ENCODE results near the gene RUNX2. TPM values are rescaled to one million over a fixed set of nuclear protein-coding genes. Genes with fewer than 3 reads are reported as not detected.

RUNX2 gene
- polyA plus RNA-seq, 1 of the 3 experiments (the other 2 are of a cell fraction) = 4.4 TPM

DNA sequence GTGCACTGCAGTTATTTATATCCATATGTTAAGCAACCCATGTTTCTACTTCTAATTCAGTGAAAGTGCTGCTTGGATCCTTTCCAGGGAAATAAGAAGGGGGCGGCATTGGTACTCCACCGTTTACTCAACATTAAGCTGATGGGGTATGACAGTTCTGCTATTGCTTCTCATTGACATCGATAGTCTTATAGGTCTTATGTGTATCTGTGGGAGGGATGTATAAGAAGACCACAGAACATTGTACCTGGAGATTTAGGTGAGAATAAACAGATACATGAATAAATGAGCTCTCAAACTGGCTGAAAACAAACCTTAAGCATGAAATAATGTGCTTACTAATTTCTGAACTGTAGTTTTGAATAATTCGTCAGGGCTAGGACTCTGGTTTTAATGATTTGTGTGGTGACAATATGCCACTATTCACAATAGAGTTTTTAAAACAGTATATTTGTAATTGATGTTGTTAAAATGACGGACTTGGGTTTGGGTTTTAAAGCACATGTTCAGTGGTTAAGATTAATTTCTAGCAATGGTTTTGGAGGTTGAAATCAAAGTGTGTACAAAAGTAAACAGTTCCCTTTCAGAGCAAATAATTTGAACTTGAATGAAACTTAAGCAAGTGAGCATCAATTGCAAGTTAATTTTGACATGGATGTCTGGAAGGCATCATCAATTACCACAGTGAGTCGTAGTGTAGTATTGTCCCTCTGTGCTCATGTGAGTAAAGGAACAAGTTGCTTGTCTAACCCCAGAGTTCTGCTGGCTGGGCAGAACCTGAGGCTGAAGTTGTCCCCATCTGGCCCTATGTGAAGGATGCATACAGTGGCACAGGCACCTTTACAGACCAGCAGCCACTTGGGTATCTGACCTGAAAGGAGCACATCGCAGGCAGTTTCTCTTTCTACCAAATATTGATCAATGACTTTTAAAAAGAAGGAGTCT, 134.3 kb downstream of the RUNX2 start:
- POLR2A ChIA-PET = no interaction called here
- no peaks in the 10 kb centered on the region for H3K9me3 ChIP-seq
- no peak overlapping the region for H3K27ac ChIP-seq (ENCODE audit: low read depth in 2 of 2, low read length in 1 of 2)
- H3K4me3 ChIP-seq (ENCODE audit: low read depth in 2 of 2, low read length in 1 of 2) = no peak overlapping the region
- H3K4me1 ChIP-seq (ENCODE audit: control insufficient read depth in 1 of 2, insufficient read depth in 2 of 2, low read depth in 1 of 2, low read length in 1 of 2) = peaks cover 0 to 12% of the 10 kb centered on the region in 2 experiments; a peak in 2 of 4 replicates
- no peaks in the 10 kb centered on the region for H4K20me1 ChIP-seq (ENCODE audit: insufficient read depth)
- H3K27me3 ChIP-seq (ENCODE audit: insufficient read depth) = no peaks in the 10 kb centered on the region
- H3K79me2 ChIP-seq (ENCODE audit: insufficient read depth) = no peaks in the 10 kb centered on the region
- TF ChIP-seq SIN3A (IDR thresholded peaks at IDR 0.05; ENCODE audit: borderline replicate concordance, low read depth, low read length) = no peak
- TF ChIP-seq, protein P1, sequence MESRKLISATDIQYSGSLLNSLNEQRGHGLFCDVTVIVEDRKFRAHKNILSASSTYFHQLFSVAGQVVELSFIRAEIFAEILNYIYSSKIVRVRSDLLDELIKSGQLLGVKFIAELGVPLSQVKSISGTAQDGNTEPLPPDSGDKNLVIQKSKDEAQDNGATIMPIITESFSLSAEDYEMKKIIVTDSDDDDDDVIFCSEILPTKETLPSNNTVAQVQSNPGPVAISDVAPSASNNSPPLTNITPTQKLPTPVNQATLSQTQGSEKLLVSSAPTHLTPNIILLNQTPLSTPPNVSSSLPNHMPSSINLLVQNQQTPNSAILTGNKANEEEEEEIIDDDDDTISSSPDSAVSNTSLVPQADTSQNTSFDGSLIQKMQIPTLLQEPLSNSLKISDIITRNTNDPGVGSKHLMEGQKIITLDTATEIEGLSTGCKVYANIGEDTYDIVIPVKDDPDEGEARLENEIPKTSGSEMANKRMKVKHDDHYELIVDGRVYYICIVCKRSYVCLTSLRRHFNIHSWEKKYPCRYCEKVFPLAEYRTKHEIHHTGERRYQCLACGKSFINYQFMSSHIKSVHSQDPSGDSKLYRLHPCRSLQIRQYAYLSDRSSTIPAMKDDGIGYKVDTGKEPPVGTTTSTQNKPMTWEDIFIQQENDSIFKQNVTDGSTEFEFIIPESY (IDR thresholded peaks at IDR 0.05; ENCODE audit: borderline replicate concordance, low read depth) = no peak
- TF ChIP-seq, protein P2, sequence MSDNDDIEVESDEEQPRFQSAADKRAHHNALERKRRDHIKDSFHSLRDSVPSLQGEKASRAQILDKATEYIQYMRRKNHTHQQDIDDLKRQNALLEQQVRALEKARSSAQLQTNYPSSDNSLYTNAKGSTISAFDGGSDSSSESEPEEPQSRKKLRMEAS (IDR thresholded peaks at IDR 0.05; ENCODE audit: low read depth) = no peak
- H3F3A ChIP-seq (replicated peaks; ENCODE audit: insufficient read depth) = no peaks in the 10 kb centered on the region
- WGBS (ENCODE audit: low lambda C conversion rate) = 45% methylated on average over 7 of the region's 7 CpGs
- H3K36me3 ChIP-seq (replicated peaks in 1 of 2; ENCODE audit: control insufficient read depth in 1 of 2, insufficient read depth in 2 of 2, low read length in 1 of 2) = no peaks in the 10 kb centered on the region
- no peak for DNase-seq
- CTCF ChIA-PET = no interaction called here
- no peak overlapping the region for H3K9ac ChIP-seq
- H3K4me2 ChIP-seq = no peak overlapping the region
- no peak overlapping the region for H2AFZ ChIP-seq (ENCODE audit: low read depth)
- H3K9me2 ChIP-seq = no peaks in the 10 kb centered on the region

DNA sequence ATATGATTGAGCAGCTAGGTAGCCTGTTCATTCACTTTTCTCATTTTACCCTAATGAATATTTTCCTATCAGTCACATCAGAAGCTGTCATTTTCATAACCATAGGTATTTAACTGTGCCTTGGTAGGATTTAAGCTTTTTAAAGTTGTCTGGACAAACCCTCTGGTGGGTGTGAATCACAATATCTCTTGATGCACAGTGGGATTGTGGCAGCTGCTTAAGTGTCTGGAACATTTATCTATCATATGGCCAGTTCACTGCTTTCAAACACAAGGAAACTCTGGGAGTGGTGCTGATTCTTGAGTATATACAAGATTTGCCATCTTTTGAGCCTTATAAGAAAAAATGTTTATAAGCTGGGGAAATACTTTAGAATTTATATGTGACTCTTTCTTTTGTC, 136.6 kb downstream of the RUNX2 start:
- Histone ChIP-seq H3K79me2 (ENCODE audit: insufficient read depth) (no peaks in the 10 kb centered on the region), H3K4me1 (ENCODE audit: control insufficient read depth in 1 of 2, insufficient read depth in 2 of 2, low read depth in 1 of 2, low read length in 1 of 2) (peaks cover 0 to 12% of the 10 kb centered on the region in 2 experiments; a peak in 2 of 4 replicates), H2AFZ (ENCODE audit: low read depth) (no peak overlapping the region), H4K20me1 (ENCODE audit: insufficient read depth) (no peaks in the 10 kb centered on the region), H3K4me3 (ENCODE audit: low read depth in 2 of 2, low read length in 1 of 2) (no peak overlapping the region), H3K9me3 (no peaks in the 10 kb centered on the region), H3K36me3 (replicated peaks in 1 of 2; ENCODE audit: control insufficient read depth in 1 of 2, insufficient read depth in 2 of 2, low read length in 1 of 2) (no peaks in the 10 kb centered on the region), H3K9me2 (no peaks in the 10 kb centered on the region), H3K27me3 (ENCODE audit: insufficient read depth) (no peaks in the 10 kb centered on the region), H3K27ac (ENCODE audit: low read depth in 2 of 2, low read length in 1 of 2) (no peak overlapping the region), H3K9ac (no peak overlapping the region), H3K4me2 (no peak overlapping the region), H3F3A (replicated peaks; ENCODE audit: insufficient read depth) (no peaks in the 10 kb centered on the region)
- no peak for DNase-seq
- TF ChIP-seq, protein P3, sequence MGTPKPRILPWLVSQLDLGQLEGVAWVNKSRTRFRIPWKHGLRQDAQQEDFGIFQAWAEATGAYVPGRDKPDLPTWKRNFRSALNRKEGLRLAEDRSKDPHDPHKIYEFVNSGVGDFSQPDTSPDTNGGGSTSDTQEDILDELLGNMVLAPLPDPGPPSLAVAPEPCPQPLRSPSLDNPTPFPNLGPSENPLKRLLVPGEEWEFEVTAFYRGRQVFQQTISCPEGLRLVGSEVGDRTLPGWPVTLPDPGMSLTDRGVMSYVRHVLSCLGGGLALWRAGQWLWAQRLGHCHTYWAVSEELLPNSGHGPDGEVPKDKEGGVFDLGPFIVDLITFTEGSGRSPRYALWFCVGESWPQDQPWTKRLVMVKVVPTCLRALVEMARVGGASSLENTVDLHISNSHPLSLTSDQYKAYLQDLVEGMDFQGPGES (IDR thresholded peaks at IDR 0.05; ENCODE audit: low read depth, low read length) = no peak
- no peak for TF ChIP-seq EP300 (IDR thresholded peaks at IDR 0.05; ENCODE audit: borderline replicate concordance in 1 of 2, low read depth in 1 of 2, low read length in 1 of 2)
- TF ChIP-seq YY1 (IDR thresholded peaks at IDR 0.05; ENCODE audit: low read depth) = no peak
- no peak for TF ChIP-seq TEAD4 (IDR thresholded peaks at IDR 0.05; ENCODE audit: borderline replicate concordance, insufficient read depth)
- TF ChIP-seq, protein P4, sequence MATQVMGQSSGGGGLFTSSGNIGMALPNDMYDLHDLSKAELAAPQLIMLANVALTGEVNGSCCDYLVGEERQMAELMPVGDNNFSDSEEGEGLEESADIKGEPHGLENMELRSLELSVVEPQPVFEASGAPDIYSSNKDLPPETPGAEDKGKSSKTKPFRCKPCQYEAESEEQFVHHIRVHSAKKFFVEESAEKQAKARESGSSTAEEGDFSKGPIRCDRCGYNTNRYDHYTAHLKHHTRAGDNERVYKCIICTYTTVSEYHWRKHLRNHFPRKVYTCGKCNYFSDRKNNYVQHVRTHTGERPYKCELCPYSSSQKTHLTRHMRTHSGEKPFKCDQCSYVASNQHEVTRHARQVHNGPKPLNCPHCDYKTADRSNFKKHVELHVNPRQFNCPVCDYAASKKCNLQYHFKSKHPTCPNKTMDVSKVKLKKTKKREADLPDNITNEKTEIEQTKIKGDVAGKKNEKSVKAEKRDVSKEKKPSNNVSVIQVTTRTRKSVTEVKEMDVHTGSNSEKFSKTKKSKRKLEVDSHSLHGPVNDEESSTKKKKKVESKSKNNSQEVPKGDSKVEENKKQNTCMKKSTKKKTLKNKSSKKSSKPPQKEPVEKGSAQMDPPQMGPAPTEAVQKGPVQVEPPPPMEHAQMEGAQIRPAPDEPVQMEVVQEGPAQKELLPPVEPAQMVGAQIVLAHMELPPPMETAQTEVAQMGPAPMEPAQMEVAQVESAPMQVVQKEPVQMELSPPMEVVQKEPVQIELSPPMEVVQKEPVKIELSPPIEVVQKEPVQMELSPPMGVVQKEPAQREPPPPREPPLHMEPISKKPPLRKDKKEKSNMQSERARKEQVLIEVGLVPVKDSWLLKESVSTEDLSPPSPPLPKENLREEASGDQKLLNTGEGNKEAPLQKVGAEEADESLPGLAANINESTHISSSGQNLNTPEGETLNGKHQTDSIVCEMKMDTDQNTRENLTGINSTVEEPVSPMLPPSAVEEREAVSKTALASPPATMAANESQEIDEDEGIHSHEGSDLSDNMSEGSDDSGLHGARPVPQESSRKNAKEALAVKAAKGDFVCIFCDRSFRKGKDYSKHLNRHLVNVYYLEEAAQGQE (IDR thresholded peaks at IDR 0.05; ENCODE audit: low read depth, low read length) = no peak
- no peak for TF ChIP-seq CHD2 (IDR thresholded peaks at IDR 0.05; ENCODE audit: low read length, partially characterized antibody)
- TF ChIP-seq TAF1 (IDR thresholded peaks at IDR 0.05; ENCODE audit: borderline replicate concordance, low read depth, low read length) = no peak
- no peak for TF ChIP-seq NRF1 (IDR thresholded peaks at IDR 0.05; ENCODE audit: low read depth, low read length)
- ChIA-PET CTCF (interaction anchor here (0.8 kb wide), 1 partner anchor 40 kb away, joined by 4 read pairs; no protein-coding TSS in a partner anchor), POLR2A (no interaction called here)
